Keratinocyte (primary cell): Measurements from ENCODE around the gene HSPA12B. TPM values are rescaled to one million over a fixed set of nuclear protein-coding genes. Genes with fewer than 3 reads are reported as not detected.

Experiments used
- DNase-seq: peaks from one replicate; pipeline ENCODE4 v3.0.0-alpha.2; 2011; ENCODE audit warnings: low read depth, missing footprints, low spot score
- FAIRE-seq: peaks from 2 replicates; lab custom pipeline; 2011; peaks lifted over from hg19 to GRCh38; lab: Jason Lieb, UNC
- H2AFZ ChIP-seq: 2 replicates; pipeline ENCODE4 v1.6.0; 2012; ENCODE audit warnings: low read length, control low read depth, inconsistent platforms; ENCODE audit not compliant: control insufficient read depth
- H3K27ac ChIP-seq: 2 replicates; pipeline ENCODE4 v1.5.1; 2011; ENCODE audit warnings: low read length; ENCODE audit not compliant: control insufficient read depth, insufficient read depth
- H3K27me3 ChIP-seq: 3 replicates; pipeline ENCODE4 v1.6.0; 2011; ENCODE audit warnings: low read length; ENCODE audit not compliant: control insufficient read depth, insufficient read depth; ENCODE audit errors: extremely low read depth
- H3K36me3 ChIP-seq, 2 experiments: 2 replicates in 1 of 2; 3 replicates in 1 of 2; pipeline ENCODE4 v1.5.1; 2011; ENCODE audit warnings: low read length in 2 of 2, mild to moderate bottlenecking in 1 of 2; ENCODE audit not compliant: control insufficient read depth in 2 of 2, insufficient read depth in 2 of 2; ENCODE audit errors: extremely low read depth in 1 of 2
- H3K4me1 ChIP-seq: 3 replicates; pipeline ENCODE4 v1.5.1; 2011; ENCODE audit warnings: low read length; ENCODE audit not compliant: control insufficient read depth, insufficient read depth; ENCODE audit errors: extremely low read depth
- H3K4me2 ChIP-seq: 3 replicates; pipeline ENCODE4 v1.6.0; 2011; ENCODE audit warnings: low read depth, low read length; ENCODE audit not compliant: control insufficient read depth, insufficient read depth; ENCODE audit errors: extremely low read depth
- H3K4me3 ChIP-seq, 3 experiments: fragments of 200-600 bp in 1 of 3; sonication (generic) in 1 of 3; 2 replicates in 2 of 3; 3 replicates in 1 of 3; pipeline ENCODE4 v1.5.1; 2011 to 2016; ENCODE audit warnings: low read length in 3 of 3, mild to moderate bottlenecking in 3 of 3, control low read depth in 2 of 3, inconsistent platforms in 1 of 3, low read depth in 1 of 3, mixed read lengths in 1 of 3, mixed run types in 1 of 3, moderate library complexity in 1 of 3; ENCODE audit not compliant: control insufficient read depth in 2 of 3, insufficient read depth in 2 of 3; ENCODE audit errors: extremely low read depth in 1 of 3
- H3K79me2 ChIP-seq: 2 replicates; pipeline ENCODE4 v1.6.0; 2012; ENCODE audit warnings: low read length; ENCODE audit not compliant: control insufficient read depth, insufficient read depth
- H3K9ac ChIP-seq: 3 replicates; pipeline ENCODE4 v1.6.0; 2011; ENCODE audit warnings: low read length; ENCODE audit not compliant: control insufficient read depth, insufficient read depth; ENCODE audit errors: extremely low read depth
- H3K9me1 ChIP-seq: 3 replicates; pipeline ENCODE4 v1.6.0; 2011; ENCODE audit warnings: low read length; ENCODE audit not compliant: control insufficient read depth, insufficient read depth; ENCODE audit errors: extremely low read depth
- H3K9me3 ChIP-seq: 2 replicates; pipeline ENCODE4 v1.5.1; 2012; ENCODE audit warnings: low read depth, low read length; ENCODE audit not compliant: control insufficient read depth
- H4K20me1 ChIP-seq: 3 replicates; pipeline ENCODE4 v1.6.0; 2011; ENCODE audit warnings: low read length; ENCODE audit not compliant: control insufficient read depth, insufficient read depth; ENCODE audit errors: extremely low read depth
- CTCF ChIP-seq, 3 experiments: IDR thresholded peaks in 1 of 3; conservative IDR thresholded peaks in 1 of 3; optimal IDR thresholded peaks in 1 of 3; 2 replicates in 2 of 3; 3 replicates in 1 of 3; pipeline versions ENCODE3 to v1.5.1; 2011; ENCODE audit warnings: low read length in 3 of 3, mild to moderate bottlenecking in 3 of 3, moderate library complexity in 2 of 3, control low read depth in 1 of 3, inconsistent platforms in 1 of 3; ENCODE audit not compliant: insufficient read depth in 2 of 3; ENCODE audit errors: extremely low read depth in 1 of 3
- EZH2 ChIP-seq: IDR thresholded peaks from one replicate; pipeline ENCODE4 v1.6.1; 2012; ENCODE audit warnings: inconsistent platforms, mild to moderate bottlenecking, low read length, moderate library complexity
- dilution Hi-C: fragments of 300-500 bp; cut with MboI; formaldehyde crosslinking; loops from one replicate; pipeline ENCODE4 v1.7.0; 2020; ENCODE audit warnings: low sequenced_read_pairs; ENCODE audit not compliant: extremely low pct_ligation_motif_present
- polyA plus RNA-seq, 5 experiments: library from polyadenylated mRNA; depleted of rRNA in 3 of 5; stranded (reverse) in 3 of 5; stranded (forward) in 1 of 5; unstranded in 1 of 5; fragments of >200 nt; gene quantifications; 1 replicate in 1 of 5; 2 replicates in 3 of 5; 3 replicates in 1 of 5; pipeline versions ENCODE4 v1.2.1 to v1.2.3, GENCODE V29; 2011 to 2012; ENCODE audit warnings: missing spikeins in 2 of 5, low read depth in 1 of 5, low replicate concordance in 1 of 5

Gene HSPA12B
- polyA plus RNA-seq, 1 donor (not counting 4 experiments of a cell fraction or from before 2014, with no cell fraction given), result not detected

- no peaks in the 10 kb centered on the region for H3K9me1 ChIP-seq
- dilution Hi-C loops, result no loop called here
Observed at GRCh38 chr20:3690413-3690812, 42.1 kb upstream of the HSPA12B start.

GRCh38 chr20:3691306-3691705, 41.2 kb upstream of the HSPA12B start:
- no peaks in the 10 kb centered on the region for H3K36me3 ChIP-seq
- H3K4me3 ChIP-seq, result no peak overlapping the region
- H3K4me2 ChIP-seq, result no peak overlapping the region
- H2AFZ ChIP-seq, result no peak overlapping the region
- H3K79me2 ChIP-seq, result no peaks in the 10 kb centered on the region
- TF ChIP-seq CTCF (optimal IDR thresholded peaks at IDR 0.05 in 1 of 3, IDR thresholded peaks at IDR 0.05 in 1 of 3, conservative IDR thresholded peaks at IDR 0.05 in 1 of 3; ENCODE audit: extremely low read depth in 1 of 3, insufficient read depth in 2 of 3, low read length in 3 of 3), result no peak
- TF ChIP-seq EZH2, result no peak
- peaks cover 8% of the 10 kb centered on the region for H3K27me3 ChIP-seq
- no peaks in the 10 kb centered on the region for H3K9me1 ChIP-seq
- no peaks in the 10 kb centered on the region for H3K4me1 ChIP-seq
- no peaks in the 10 kb centered on the region for H3K9me3 ChIP-seq
- dilution Hi-C loops, result no loop called here
- no peak overlapping the region for H3K9ac ChIP-seq
- DNase-seq (no peak), FAIRE-seq (no peak)
- no peaks in the 10 kb centered on the region for H4K20me1 ChIP-seq
- no peak overlapping the region for H3K27ac ChIP-seq

More at GRCh38 chr20:3690413-3690812, 42.1 kb upstream of the HSPA12B start:
- no peaks in the 10 kb centered on the region for H4K20me1 ChIP-seq
- peaks cover 8% of the 10 kb centered on the region for H3K27me3 ChIP-seq
- DNase-seq (no peak), FAIRE-seq (no peak)
- H3K9ac ChIP-seq, result no peak overlapping the region
- TF ChIP-seq EZH2 (no peak), CTCF (optimal IDR thresholded peaks at IDR 0.05 in 1 of 3, IDR thresholded peaks at IDR 0.05 in 1 of 3, conservative IDR thresholded peaks at IDR 0.05 in 1 of 3; ENCODE audit: extremely low read depth in 1 of 3, insufficient read depth in 2 of 3, low read length in 3 of 3) (no peak)
- H2AFZ ChIP-seq, result no peak overlapping the region
- no peaks in the 10 kb centered on the region for H3K79me2 ChIP-seq
- no peaks in the 10 kb centered on the region for H3K36me3 ChIP-seq
- no peak overlapping the region for H3K27ac ChIP-seq
- no peaks in the 10 kb centered on the region for H3K4me1 ChIP-seq
- no peaks in the 10 kb centered on the region for H3K9me3 ChIP-seq
- no peak overlapping the region for H3K4me2 ChIP-seq
- H3K4me3 ChIP-seq, result no peak overlapping the region
